Neutrophil (primary cell): ENCODE data around the gene HOXA9.

Experiments used
- H3K27ac ChIP-seq: fragments of 200-600 bp; sonication (generic); 2 replicates; pipeline ENCODE4 v1.5.1; 2016; ENCODE audit warnings: mild to moderate bottlenecking, moderate library complexity
- H3K27me3 ChIP-seq: fragments of 200-600 bp; sonication (generic); 2 replicates; pipeline ENCODE4 v1.6.0; 2016; ENCODE audit warnings: mild to moderate bottlenecking
- H3K36me3 ChIP-seq: fragments of 200-600 bp; sonication (generic); 2 replicates; pipeline ENCODE4 v1.5.1; 2017
- H3K4me1 ChIP-seq, 2 experiments: fragments of 200-600 bp in 1 of 2; sonication (generic) in 1 of 2; 1 replicate in 1 of 2; 2 replicates in 1 of 2; pipeline versions ENCODE4 v1.5.1 to v1.6.1; 2013 to 2016; ENCODE audit warnings: low read depth in 1 of 2, low read length in 1 of 2, mild to moderate bottlenecking in 1 of 2, moderate library complexity in 1 of 2; ENCODE audit not compliant: control insufficient read depth in 1 of 2, insufficient read depth in 1 of 2
- H3K4me3 ChIP-seq, 2 experiments: fragments of 200-600 bp in 1 of 2; sonication (generic) in 1 of 2; 1 replicate in 1 of 2; 2 replicates in 1 of 2; pipeline ENCODE4 v1.5.1; 2013 to 2016; ENCODE audit warnings: low read depth in 1 of 2, low read length in 1 of 2, mild to moderate bottlenecking in 1 of 2, moderate library complexity in 1 of 2
- H3K9me3 ChIP-seq: fragments of 200-600 bp; sonication (generic); 2 replicates; pipeline ENCODE4 v1.5.1; 2016
- TF ChIP-seq, protein P1 (sequence below): fragments of 200-600 bp; sonication (generic); IDR thresholded peaks from 2 replicates; pipeline ENCODE4 v1.5.1; 2016; ENCODE audit warnings: antibody characterized with exemption

HOXA9 gene

DNA sequence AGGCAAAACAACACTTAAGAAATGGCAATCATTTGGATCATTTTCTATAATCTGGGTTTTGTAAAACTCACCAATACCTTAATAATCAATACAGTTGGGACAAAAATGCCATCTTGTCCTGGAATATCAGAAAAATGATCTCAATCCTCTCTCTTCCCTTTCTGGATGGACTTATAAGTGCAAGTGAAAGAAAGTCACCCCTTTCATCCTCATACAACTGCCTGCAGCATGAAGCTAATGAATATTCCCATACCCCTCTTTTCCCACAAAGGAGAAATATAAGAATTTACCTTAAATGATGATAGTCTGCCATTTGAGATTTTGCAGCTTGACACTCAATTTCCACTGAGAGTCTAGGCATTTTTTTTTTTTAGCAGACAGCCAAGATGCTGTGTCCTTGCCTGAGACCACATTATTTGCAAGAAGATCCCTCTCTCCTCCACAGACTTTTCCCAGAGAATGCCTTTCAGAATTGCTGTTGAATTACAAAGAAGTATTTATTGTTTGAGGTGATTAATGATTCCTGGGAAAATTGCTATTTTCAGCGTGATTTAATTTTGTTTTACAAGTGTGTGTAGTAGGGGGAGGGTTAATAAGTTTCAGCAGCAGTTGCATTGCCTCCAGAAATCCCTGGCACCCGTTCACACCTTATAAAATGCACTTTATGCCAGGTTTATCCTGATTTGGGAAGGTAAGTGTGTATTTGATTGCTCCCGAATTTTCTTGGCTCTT, 38.6 kb downstream of the HOXA9 start:
- no peaks in the 10 kb centered on the region for H3K36me3 ChIP-seq
- H3K27ac ChIP-seq, result no peak overlapping the region
- TF ChIP-seq, protein P1, sequence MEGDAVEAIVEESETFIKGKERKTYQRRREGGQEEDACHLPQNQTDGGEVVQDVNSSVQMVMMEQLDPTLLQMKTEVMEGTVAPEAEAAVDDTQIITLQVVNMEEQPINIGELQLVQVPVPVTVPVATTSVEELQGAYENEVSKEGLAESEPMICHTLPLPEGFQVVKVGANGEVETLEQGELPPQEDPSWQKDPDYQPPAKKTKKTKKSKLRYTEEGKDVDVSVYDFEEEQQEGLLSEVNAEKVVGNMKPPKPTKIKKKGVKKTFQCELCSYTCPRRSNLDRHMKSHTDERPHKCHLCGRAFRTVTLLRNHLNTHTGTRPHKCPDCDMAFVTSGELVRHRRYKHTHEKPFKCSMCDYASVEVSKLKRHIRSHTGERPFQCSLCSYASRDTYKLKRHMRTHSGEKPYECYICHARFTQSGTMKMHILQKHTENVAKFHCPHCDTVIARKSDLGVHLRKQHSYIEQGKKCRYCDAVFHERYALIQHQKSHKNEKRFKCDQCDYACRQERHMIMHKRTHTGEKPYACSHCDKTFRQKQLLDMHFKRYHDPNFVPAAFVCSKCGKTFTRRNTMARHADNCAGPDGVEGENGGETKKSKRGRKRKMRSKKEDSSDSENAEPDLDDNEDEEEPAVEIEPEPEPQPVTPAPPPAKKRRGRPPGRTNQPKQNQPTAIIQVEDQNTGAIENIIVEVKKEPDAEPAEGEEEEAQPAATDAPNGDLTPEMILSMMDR, result no peak
- H3K4me3 ChIP-seq, result no peak overlapping the region
- peaks cover 5 to 17% of the 10 kb centered on the region in 2 experiments for H3K4me1 ChIP-seq
- peaks cover 53% of the 10 kb centered on the region for H3K27me3 ChIP-seq
- no peaks in the 10 kb centered on the region for H3K9me3 ChIP-seq

DNA sequence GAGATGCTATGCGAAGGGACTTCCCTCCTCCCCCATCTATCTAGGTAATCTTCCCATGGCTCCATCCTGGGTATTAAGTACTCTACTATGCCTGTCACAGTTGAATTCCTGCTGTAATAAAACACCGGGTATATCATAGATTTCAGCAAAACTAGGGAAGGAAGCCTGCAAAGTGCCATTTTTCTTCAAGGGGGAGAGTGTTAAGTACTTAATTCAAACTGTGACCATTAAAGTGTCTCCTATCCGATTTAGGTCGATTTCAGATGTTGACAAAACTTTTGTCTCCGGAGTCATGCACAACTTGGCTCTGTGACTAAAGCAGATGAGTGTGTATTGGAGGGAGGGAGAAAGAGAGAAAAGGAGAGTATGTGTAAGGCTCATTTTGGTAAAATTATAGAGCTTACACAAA, 39.3 kb downstream of the HOXA9 start:
- H3K4me3 ChIP-seq, result no peak overlapping the region
- no peak overlapping the region for H3K27ac ChIP-seq
- H3K27me3 ChIP-seq, result peaks cover 48% of the 10 kb centered on the region
- no peaks in the 10 kb centered on the region for H3K9me3 ChIP-seq
- peaks cover 0 to 12% of the 10 kb centered on the region in 2 experiments for H3K4me1 ChIP-seq
- TF ChIP-seq, protein P1, result no peak
- no peaks in the 10 kb centered on the region for H3K36me3 ChIP-seq

DNA sequence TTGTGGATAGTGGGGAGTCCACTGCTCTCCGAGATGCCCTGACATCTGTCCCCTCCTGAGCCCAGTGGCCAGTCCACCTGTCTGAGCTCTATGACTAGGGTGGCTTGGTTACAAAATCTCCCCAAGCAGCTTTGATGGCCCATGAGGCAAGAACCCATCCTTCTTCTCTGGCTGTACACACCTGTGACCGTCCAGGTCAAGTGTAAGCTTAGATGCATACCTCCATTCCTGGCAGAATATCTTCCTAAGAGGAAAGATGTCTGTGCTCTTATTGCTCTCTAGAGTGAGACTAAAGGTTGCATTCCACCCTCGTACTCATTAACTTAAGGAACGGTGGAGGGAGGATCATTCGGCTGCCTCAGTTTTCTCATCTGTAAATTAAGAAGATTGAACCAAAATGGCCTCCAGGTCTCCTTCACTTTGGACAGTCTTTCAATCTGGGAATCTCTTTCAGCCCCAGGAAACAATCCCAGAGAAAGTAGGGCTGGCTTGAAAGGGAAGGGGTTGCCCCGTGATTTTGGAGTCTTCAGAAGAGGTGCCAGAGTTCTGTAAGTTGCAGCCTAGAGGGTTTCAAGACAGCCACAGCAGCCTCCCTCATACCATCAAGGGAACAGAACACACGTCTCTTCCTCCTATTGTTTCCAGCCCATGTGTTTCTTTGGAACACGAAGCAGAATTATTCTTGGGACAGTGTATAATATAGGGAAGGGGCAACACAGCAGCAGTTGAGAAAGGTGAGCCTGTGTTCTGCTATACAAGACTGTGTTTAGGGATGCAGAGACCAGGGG, 40.2 kb downstream of the HOXA9 start:
- TF ChIP-seq, protein P1, result no peak
- H3K27ac ChIP-seq, result no peak overlapping the region
- no peaks in the 10 kb centered on the region for H3K9me3 ChIP-seq
- H3K4me1 ChIP-seq, result peaks cover 0 to 11% of the 10 kb centered on the region in 2 experiments
- peaks cover 45% of the 10 kb centered on the region for H3K27me3 ChIP-seq
- H3K4me3 ChIP-seq, result no peak overlapping the region
- H3K36me3 ChIP-seq, result no peaks in the 10 kb centered on the region

DNA sequence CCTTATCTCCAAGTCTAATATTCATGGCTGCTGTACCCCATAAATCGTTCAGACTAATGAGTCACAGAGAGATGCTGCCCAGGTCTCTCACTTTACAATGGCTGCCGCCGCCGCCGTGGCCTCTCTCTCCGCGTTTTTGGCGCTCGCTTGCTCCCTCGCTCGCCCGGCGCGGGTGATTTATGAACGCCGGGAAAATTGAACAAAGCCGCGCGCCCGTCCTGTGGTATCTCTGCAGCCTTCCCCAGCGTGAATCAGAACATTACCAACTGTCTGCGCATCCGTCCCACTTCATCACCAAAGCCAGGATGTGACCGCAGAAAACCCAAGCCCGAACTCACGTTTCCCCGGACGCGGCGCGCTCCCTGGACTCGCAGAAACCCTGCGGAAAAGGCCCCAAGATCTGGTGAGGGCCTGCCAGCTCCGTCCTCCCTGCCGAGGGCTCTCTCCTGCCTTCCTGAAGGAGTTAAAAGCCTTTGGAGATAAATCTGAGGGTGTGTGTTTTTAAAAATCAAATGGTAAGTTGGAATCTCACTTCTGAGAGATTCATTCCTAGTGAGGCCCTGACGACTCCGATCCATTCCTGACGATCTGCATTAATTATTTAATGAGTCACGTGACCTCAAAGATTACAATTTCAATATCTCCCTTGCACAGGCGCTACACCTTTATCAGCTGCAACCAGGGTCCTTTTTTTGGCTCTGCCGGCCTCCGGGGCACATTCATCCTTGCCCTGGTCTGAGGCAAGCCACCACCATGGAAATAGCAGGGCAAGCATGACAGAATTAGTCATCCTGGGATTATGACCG, 41.0 kb downstream of the HOXA9 start:
- no peak overlapping the region for H3K4me3 ChIP-seq
- TF ChIP-seq, protein P1, result no peak
- no peaks in the 10 kb centered on the region for H3K9me3 ChIP-seq
- H3K4me1 ChIP-seq, result peaks cover 0 to 11% of the 10 kb centered on the region in 2 experiments
- H3K36me3 ChIP-seq, result no peaks in the 10 kb centered on the region
- H3K27me3 ChIP-seq, result peaks cover 42% of the 10 kb centered on the region
- H3K27ac ChIP-seq, result no peak overlapping the region

DNA sequence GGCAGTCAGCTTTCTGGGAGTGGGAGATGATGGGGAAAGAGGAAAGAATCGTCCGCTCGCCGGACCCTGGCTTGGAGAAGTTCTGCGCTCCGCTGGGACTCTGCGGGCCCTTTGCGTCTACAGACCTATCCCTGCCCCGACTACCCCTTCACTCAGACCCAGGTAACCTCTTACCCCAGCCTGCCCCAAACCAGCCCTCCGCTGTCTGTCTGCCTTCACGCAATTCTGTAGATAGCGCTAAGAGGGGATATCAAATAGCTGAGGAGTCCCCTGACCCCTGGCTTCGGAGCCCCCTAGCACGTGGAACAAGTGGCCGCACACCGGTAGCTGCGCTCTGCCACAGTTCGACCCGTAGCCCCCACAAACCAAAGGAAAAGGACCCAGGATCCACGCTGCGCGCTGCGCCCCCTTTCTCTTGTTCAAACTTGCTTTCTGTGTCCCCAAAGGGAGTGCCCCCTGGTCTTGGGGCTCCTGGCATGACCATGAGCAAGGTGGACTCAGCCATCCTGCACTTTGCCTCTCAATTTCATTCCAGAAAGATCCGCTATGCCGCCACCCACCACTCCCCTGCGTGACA, 41.8 kb downstream of the HOXA9 start:
- no peaks in the 10 kb centered on the region for H3K36me3 ChIP-seq
- H3K4me1 ChIP-seq, result peaks cover 0 to 11% of the 10 kb centered on the region in 2 experiments
- TF ChIP-seq, protein P1, result no peak
- no peak overlapping the region for H3K27ac ChIP-seq
- H3K4me3 ChIP-seq, result no peak overlapping the region
- H3K27me3 ChIP-seq, result peaks cover 35% of the 10 kb centered on the region
- H3K9me3 ChIP-seq, result no peaks in the 10 kb centered on the region
